OCI-LY3 (cell line): ENCODE data around the gene RHCE.
"Not testable (repeated sequence)": the region's sequence is repeated elsewhere in the genome, so short reads cannot be mapped to it uniquely, and the experiment has no call there.

Source experiments
- H2AFZ ChIP-seq: fragments of 200-600, 300-600 bp; shearing (Covaris generic); 2 replicates; pipeline ENCODE4 v1.6.0; 2014; ENCODE audit warnings: antibody characterized with exemption, low read depth, low read length
- H3K27ac ChIP-seq: fragments of 200-600, 300-600 bp; sonication (generic); 2 replicates; pipeline ENCODE4 v1.5.1; 2014; ENCODE audit warnings: mild to moderate bottlenecking, low read length, moderate library complexity, mixed read lengths
- H3K27me3 ChIP-seq: fragments of 200-600, 300-600 bp; sonication (generic); 2 replicates; pipeline ENCODE4 v1.6.1; 2014; ENCODE audit warnings: low read depth, low read length, mixed read lengths
- H3K36me3 ChIP-seq: fragments of 200-600, 300-600 bp; sonication (generic); replicated peaks from 2 replicates; pipeline ENCODE3; 2014; ENCODE audit warnings: low read depth, low read length, mixed read lengths
- H3K4me1 ChIP-seq: fragments of 300-600, 200-600 bp; sonication (generic); 2 replicates; pipeline ENCODE4 v1.6.1; 2014; ENCODE audit warnings: low read length, mixed read lengths
- H3K4me2 ChIP-seq: fragments of 200-600, 300-600 bp; sonication (generic); 2 replicates; pipeline ENCODE4 v1.6.1; 2014; ENCODE audit warnings: low read length, mixed read lengths
- H3K4me3 ChIP-seq: fragments of 300-600, 200-600 bp; sonication (generic); 2 replicates; pipeline ENCODE4 v1.5.1; 2014; ENCODE audit warnings: antibody characterized with exemption, mild to moderate bottlenecking, low read length, moderate library complexity
- H3K79me2 ChIP-seq: fragments of 300-600, 200-600 bp; shearing (Covaris generic); 2 replicates; pipeline ENCODE4 v1.6.1; 2014; ENCODE audit warnings: mild to moderate bottlenecking, low read length, mixed read lengths
- H3K9ac ChIP-seq: fragments of 300-600, 200-600 bp; shearing (Covaris generic); 2 replicates; pipeline ENCODE4 v1.6.0; 2014; ENCODE audit warnings: mild to moderate bottlenecking, low read length, moderate library complexity
- H3K9me3 ChIP-seq: fragments of 200-600, 300-600 bp; shearing (Covaris generic); 2 replicates; pipeline ENCODE4 v1.6.1; 2014; ENCODE audit warnings: low read length, mixed read lengths; ENCODE audit not compliant: insufficient read depth
- H4K20me1 ChIP-seq: fragments of 200-600, 300-600 bp; sonication (generic); 2 replicates; pipeline ENCODE4 v1.6.1; 2016; ENCODE audit warnings: low read length, mixed read lengths; ENCODE audit not compliant: insufficient read depth
- CTCF ChIP-seq: fragments of 200-600, 300-600 bp; sonication (generic); IDR thresholded peaks from 2 replicates; pipeline ENCODE4 v1.5.1; 2014; ENCODE audit warnings: antibody characterized with exemption, low read length, low read depth
- EZH2phosphoT487 ChIP-seq: fragments of 200-600 bp; shearing (Covaris generic); IDR thresholded peaks from 2 replicates; pipeline ENCODE4 v1.6.1; 2018; ENCODE audit warnings: antibody characterized with exemption, mixed run types, low read depth

Gene RHCE

GRCh38 chr1:25369691-25370271, 50.8 kb downstream of the RHCE start:
- H3K27ac ChIP-seq, H3K9ac ChIP-seq, H3K36me3 ChIP-seq, H3K9me3 ChIP-seq, H2AFZ ChIP-seq, H3K4me1 ChIP-seq, H3K79me2 ChIP-seq, H3K4me2 ChIP-seq, H4K20me1 ChIP-seq, H3K27me3 ChIP-seq, H3K4me3 ChIP-seq: not testable (repeated sequence)

DNA sequence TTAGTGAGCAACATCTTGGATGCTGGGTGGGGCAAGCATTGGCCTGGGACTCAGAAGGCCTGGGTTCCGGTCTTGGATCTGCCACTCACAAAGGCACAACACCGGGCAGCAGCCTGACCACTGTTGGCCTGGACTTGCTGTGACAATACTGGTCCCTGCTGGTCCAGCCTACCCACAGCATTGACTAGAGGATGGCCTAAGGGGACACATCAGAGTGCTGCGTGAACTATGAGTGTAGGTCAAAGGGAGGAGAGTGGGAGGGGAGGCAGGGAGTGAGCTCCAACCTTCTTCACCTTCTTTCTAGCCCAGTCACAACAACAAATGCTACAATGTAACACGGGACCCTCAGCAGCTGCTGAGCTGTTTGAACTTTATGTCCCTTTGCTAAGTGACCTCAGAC, 51.4 kb downstream of the RHCE start:
- Histone ChIP-seq H3K4me2 (no peak overlapping the region), H4K20me1 (no peaks in the 10 kb centered on the region), H3K9me3 (no peaks in the 10 kb centered on the region), H3K4me1 (no peaks in the 10 kb centered on the region), H2AFZ (no peak overlapping the region), H3K79me2 (no peaks in the 10 kb centered on the region), H3K27me3 (no peaks in the 10 kb centered on the region), H3K36me3 (no peaks in the 10 kb centered on the region), H3K27ac (no peak overlapping the region), H3K4me3 (no peak overlapping the region), H3K9ac (no peak overlapping the region)
- TF ChIP-seq EZH2phosphoT487 (no peak), CTCF (no peak)

- H4K20me1 ChIP-seq, H3K4me2 ChIP-seq, H3K27ac ChIP-seq: not testable (repeated sequence)
These were observed 57.7 kb downstream of the RHCE start for GRCh38 chr1:25362634-25363559.

DNA sequence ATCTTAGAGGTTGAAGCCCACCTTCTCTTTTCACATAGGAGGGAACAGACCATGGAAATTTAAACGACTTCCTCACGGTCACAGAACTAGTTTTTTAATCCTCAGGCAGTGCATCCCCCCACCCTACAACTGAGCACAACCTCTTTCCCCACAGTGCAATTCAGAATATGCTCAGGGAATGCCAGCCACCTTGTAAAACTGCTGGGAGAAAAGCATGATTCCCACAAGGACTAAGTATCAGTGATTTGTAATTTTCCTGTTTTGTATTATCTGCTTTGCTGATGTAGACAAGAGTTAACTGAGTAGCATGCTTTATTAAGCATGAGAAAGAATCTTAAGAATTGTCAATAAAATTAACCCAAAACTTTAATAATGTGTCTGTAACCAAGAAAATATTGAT, 58.7 kb downstream of the RHCE start:
- Histone ChIP-seq H3K27ac (no peak overlapping the region), H3K79me2 (no peaks in the 10 kb centered on the region), H3K9ac (no peak overlapping the region), H3K27me3 (no peaks in the 10 kb centered on the region), H4K20me1 (no peaks in the 10 kb centered on the region), H3K36me3 (peaks cover 4% of the 10 kb centered on the region), H3K4me1 (no peaks in the 10 kb centered on the region), H3K4me3 (no peak overlapping the region), H3K9me3 (no peaks in the 10 kb centered on the region), H3K4me2 (no peak overlapping the region), H2AFZ (no peak overlapping the region)
- TF ChIP-seq CTCF (no peak), EZH2phosphoT487 (no peak)

More at GRCh38 chr1:25362634-25363559, 57.7 kb downstream of the RHCE start:
- not testable (repeated sequence) for H3K79me2 ChIP-seq, H2AFZ ChIP-seq, H3K9ac ChIP-seq, H3K4me3 ChIP-seq, H3K9me3 ChIP-seq, H3K4me1 ChIP-seq, H3K27me3 ChIP-seq, H3K36me3 ChIP-seq
